Hematopoietic multipotent progenitor cell treated with erythropoietin and hydrocortisone succinate and interleukin-3 and kit ligand, for 15 days (in vitro differentiated cells): ENCODE measurements around the gene CLIC3.
"Not testable (repeated sequence)": the region's sequence is repeated elsewhere in the genome, so short reads cannot be mapped to it uniquely, and the experiment has no call there.

Source experiments
- DNase-seq: peaks from one replicate; pipeline ENCODE4 v3.0.0-alpha.2; 2015; ENCODE audit warnings: low spot score

The CLIC3 gene

GRCh38 chr9:137017071-137017470 is 20.7 kb upstream of the CLIC3 start:
- DNase-seq: no peak

GRCh38 chr9:137016436-137016835 is 20.1 kb upstream of the CLIC3 start:
- DNase-seq: no peak

- no peak for DNase-seq
Measured at GRCh38 chr9:137015976-137016375, 19.6 kb upstream of the CLIC3 start.

GRCh38 chr9:137015540-137015930 is 19.2 kb upstream of the CLIC3 start:
- no peak for DNase-seq

GRCh38 chr9:137014776-137015539 is 18.6 kb upstream of the CLIC3 start:
- DNase-seq: no peak

GRCh38 chr9:137014166-137014565 is 17.8 kb upstream of the CLIC3 start:
- DNase-seq: no peak

- no peak for DNase-seq
Measured at GRCh38 chr9:137013571-137013940, 17.2 kb upstream of the CLIC3 start.

- DNase-seq: no peak
Measured at GRCh38 chr9:137012694-137013570, 16.6 kb upstream of the CLIC3 start.

- no peak for DNase-seq
Measured at GRCh38 chr9:137011907-137012675, 15.7 kb upstream of the CLIC3 start.

GRCh38 chr9:137011156-137011555 is 14.8 kb upstream of the CLIC3 start:
- DNase-seq: no peak

- DNase-seq: no peak
Measured at GRCh38 chr9:137009938-137010732, 13.8 kb upstream of the CLIC3 start.

GRCh38 chr9:137009217-137009616 is 12.8 kb upstream of the CLIC3 start:
- DNase-seq: no peak

GRCh38 chr9:137008312-137008711 is 11.9 kb upstream of the CLIC3 start:
- DNase-seq: no peak

GRCh38 chr9:137007816-137008270 is 11.5 kb upstream of the CLIC3 start:
- DNase-seq: no peak

- DNase-seq: no peak
Measured at GRCh38 chr9:137007108-137007815, 10.9 kb upstream of the CLIC3 start.

GRCh38 chr9:137006116-137007003 is 10.0 kb upstream of the CLIC3 start:
- no peak for DNase-seq

- DNase-seq: not testable (repeated sequence)
Measured at GRCh38 chr9:137004285-137004684, 7.9 kb upstream of the CLIC3 start.

GRCh38 chr9:137002646-137003041 is 6.3 kb upstream of the CLIC3 start:
- DNase-seq: no peak

GRCh38 chr9:137001857-137002645 is 5.7 kb upstream of the CLIC3 start:
- no peak for DNase-seq
